SH-SY5Y (cell line): Measurements from ENCODE around the gene ACD.

Experiments used
- GATA2 ChIP-seq: IDR thresholded peaks from 2 replicates; pipeline ENCODE4 v1.6.1; 2011; ENCODE audit warnings: mild to moderate bottlenecking, low read depth, low read length
- GATA3 ChIP-seq: IDR thresholded peaks from 2 replicates; pipeline ENCODE4 v1.6.1; 2011; ENCODE audit warnings: low read depth, mild to moderate bottlenecking, low read length, moderate library complexity

- TF ChIP-seq GATA3 (no peak), GATA2 (no peak)
Measured at GRCh38 chr16:67699265-67699664, 39.2 kb upstream of the ACD start.
